TTC549 (cell line): Measurements from ENCODE around the gene STIMATE.

Experiments used
- FAIRE-seq: peaks from 2 replicates; lab custom pipeline; 2012; peaks lifted over from hg19 to GRCh38; lab: Jason Lieb, UNC

Gene STIMATE

DNA sequence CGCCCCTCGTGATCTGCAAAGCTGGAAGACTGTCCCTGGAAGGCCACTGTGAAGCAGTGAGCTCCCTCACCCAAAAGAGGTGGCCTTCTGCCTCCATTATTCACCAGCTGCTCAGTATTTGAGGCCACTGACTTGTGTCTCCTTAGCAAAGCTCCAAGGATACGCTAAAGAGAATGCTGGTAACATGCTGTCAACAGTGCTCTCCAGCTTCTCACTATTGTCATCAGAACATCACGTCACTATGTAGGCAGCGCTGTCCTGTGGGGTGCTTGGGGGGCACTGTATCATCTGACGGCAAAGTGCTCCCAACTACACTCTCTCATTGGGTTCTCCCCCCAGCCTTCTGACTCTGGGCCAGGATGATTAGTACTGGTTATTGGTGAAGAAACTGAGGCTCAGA, 81.1 kb downstream of the STIMATE start:
- no peak for FAIRE-seq

DNA sequence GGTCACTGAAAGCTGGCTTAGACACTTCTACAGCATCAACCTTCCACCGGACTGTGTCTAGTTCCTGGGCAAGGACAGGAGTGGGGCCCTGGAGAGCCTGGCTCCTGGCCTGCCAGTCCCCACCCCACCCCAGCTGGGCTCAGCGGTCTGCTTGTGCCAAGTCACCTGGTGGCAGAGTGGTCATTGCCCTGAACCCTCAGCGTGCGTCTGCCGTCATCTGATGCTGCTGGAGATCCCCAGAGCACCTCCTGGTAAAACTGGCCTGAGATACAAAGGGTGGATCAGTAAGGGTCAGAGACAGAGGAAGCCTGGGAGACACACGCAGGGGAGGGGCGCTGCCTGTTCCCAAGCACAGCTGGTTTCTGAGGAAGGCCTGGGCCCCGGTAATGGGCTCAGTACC, 83.5 kb downstream of the STIMATE start:
- FAIRE-seq = no peak

DNA sequence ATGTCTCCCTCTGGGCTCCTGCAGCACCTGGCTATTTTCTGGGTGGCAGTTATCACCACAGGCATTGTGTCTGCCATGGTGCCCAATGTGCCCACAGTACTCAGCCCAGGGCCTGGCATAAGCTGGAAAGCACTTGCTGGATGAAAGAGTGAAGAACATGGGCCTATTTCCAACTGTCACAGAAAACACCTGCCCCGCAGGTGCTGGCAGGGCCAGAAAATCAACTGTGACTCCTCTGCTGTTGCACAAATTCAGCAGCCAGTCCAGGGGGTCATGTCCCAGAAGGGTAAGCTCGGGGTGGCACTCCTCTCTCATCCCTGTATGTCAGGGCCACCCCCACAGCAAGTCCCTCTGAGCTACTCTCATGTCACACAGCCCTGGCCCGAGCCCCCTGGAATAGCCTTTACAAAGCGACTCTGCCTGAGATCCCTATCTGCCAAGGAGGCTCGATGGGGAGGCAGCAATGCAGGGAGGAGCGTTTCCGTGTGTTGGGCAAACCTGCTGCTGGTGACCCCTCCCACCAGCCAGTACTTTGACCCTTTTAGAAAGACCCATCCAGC, 85.8 kb downstream of the STIMATE start:
- FAIRE-seq = no peak

DNA sequence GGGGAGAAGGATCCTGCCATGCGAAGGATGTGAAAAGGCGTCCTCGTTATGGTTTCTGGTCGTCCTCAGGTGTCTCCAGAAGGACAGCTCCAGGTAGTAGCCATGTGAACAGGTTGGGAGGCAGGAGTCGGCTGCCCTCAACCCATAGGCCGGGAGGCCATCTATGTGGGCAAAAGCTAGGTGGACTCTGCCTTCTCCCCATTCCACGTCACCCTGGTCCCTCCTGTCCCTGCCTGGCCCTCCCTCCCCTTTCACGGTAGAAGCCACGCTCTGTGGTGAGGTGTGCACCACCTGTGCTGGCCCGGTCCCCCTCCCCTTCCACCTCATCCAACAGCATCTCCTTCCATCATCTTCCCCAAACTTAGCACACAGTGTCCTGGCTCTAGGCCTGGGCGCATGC, 86.4 kb downstream of the STIMATE start:
- no peak for FAIRE-seq

DNA sequence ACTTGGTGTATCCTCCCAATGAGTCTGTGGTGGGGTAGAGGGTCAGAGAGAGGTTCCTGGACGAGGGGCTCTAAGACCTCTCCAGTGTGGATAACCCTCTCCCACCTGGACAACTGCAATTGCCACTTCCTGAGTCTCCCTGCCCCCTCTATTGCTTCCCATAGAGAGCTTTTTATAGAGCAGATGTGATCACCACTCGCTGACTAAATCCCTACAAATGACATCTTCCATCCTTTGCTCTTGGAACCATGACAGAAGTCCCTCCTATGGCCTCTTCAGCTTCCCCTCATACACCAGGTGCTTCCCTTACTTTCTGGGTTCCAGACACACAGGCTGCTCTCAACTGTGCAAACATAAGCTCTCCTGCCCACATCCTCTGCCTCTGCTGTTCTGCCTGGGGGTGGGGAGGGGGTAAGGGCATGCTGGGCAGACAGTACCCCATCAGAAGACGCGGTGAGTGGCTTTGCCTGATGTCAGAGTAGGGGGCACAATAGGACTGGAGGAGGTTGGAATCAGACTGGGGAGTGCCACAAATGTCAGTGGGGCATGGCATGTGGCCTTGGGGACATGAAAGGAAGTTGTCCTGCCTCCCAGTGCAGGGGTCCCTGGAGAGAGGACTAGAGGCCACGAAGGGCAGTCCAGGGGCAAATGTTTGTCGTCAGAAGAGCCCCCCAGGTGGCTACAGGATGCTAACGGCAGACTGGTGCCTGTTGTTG, 87.5 kb downstream of the STIMATE start:
- FAIRE-seq = no peak

DNA sequence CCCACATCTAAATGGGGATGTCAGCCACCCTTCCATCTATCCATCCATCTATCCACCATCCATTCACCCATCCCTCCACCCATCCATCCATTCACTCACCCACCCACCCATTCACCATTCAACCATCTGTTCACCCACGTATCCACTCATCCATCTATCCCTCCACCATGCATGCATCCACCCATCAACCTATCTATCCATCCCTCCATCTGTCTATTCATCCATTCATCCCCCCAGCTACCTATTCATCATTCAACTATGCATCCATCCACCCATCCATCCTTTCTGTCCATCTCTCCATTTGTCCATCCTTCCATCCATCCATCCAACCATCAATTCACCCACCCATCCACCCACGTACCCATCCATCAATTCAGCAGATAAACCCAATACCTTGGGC, 88.2 kb downstream of the STIMATE start:
- no peak for FAIRE-seq

DNA sequence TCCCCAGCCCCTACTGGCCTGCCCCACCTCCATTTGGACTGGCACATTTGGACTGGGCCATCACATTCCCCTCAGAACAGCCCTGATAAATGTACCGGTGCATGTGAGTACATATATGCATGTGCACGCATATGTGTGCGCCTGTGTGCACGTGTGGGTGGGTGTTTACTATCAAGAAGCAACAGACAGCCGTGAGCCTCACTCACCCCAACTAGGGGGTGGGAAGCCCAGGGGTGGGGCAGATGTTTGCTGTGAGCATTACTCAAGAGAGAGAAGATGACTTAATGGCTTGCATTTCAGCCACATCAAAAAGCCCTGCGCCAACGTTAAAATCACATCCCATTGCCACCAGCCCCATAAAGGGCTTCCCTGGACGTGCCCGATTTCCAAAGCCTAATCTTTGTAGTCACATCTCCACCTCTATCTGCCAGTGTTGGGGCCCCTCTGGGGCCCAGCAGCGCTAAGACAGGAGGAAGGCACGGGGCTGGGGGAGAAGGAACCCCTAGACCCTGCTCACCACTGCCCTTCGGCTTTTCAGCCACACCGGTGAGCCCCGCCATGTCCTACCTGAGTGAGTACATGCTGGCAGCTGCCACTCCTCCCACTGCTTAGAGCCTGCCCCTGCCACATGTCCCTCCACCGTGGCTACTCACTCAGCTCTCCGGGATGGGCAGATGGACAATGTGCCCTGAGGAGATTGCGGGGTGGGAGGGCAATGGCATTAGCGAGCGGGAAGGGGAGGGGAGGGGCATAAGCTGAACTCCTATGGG, 91.9 kb downstream of the STIMATE start:
- FAIRE-seq = no peak

DNA sequence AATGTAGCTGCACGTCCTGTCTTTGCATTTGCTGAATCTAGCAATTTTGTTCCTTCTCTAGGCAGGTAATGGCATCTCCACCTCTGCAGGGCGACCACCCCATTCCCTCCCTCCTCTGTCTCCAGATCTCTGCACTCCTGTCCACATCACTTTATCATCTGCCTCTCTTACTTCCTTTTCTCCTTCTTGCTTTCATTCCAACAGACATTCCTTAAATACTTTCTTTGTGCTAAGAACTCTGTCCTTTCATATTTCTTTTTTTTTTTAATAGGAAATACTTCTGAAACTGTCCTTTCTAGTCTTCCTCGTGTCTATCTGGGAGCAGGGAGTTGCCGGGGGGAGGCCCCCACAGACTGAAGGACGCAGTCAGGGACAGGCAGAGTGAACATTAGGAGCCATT, 95.5 kb downstream of the STIMATE start:
- no peak for FAIRE-seq

DNA sequence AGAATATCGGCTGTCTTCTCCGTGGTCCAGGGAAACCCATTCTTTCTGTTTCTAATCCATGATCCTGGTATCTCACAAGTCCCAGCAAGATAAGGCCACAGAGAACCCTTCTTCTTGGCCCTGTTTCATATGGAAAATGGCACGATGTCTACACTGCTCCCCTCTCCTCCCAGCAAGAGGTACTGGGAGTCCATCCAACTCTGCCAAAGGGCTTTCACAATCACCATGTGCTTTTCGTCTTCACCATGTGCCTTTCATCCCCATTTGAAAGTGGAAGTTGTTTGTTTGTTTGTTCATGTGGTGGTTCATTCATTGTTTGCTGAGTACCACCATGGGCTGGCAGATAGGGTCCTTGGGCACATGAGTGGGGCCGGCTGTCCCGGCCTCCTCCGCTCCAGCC, 97.3 kb downstream of the STIMATE start:
- no peak for FAIRE-seq

DNA sequence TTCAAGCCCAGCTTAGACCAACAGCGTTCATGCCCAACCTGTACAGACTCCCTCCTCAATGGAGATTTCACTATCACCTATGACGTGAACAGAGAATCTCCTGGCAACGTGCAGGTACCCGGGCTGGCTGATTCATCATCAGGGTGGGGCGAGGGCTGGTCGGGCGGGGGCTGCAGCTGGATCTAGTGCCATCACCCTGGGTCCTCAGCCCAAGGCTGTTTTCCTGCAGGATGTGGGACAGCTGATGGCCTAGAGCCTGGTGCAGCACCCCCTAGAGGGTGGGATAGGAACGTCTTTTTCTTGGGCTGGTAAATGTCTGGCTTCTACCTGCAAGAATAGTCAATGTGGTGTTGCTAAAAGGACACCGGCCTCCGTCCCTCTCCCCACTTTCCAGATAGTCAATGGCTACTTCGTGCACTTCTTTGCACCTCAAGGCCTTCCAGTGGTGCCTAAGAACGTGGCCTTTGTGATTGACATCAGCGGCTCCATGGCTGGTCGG, 98.3 kb downstream of the STIMATE start:
- FAIRE-seq = no peak

DNA sequence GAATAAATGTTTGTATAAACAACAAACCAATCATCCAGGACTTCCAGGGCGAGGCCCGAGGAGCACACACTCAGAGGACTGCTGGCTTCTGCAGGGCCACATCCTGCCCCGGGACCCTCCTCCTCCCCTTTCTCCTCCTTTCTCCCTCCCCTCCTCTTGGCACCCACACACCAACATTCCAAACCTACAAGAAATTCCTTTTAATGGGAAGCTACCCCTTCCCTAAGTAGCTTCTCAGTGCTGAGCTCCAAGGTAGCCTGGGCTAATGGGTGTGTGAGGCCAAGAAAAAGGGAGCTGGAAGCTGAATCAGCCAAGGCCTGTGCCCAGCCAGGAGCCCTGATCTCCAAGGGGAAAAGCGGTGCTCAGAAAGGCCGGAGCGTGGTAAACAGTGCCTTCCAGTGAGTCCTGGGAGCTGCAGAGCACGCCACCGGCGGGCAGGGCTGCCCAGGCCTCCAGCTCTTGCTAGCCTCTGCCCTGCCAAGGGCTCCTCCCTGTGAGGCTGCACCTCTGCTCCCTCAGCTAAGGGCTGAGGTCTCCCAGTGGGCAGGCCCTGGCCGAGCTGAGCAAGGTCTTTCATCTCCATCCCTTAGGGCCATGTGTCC, 98.9 kb downstream of the STIMATE start:
- FAIRE-seq = no peak

DNA sequence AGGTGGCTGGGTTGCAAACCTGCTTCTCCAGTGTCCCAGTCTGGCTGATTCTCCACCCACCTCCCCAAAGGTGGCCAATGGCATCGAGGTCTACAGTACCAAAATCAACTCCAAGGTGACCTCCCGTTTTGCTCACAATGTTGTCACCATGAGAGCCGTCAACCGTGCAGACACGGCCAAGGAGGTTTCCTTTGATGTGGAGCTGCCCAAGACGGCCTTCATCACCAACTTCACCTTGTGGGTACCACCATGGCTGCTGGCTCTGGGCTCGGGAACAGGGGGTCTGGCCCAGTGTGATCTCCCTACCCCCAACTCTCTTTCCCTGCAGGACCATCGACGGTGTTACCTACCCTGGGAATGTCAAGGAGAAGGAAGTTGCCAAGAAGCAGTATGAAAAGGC, 100.9 kb downstream of the STIMATE start:
- FAIRE-seq = no peak

DNA sequence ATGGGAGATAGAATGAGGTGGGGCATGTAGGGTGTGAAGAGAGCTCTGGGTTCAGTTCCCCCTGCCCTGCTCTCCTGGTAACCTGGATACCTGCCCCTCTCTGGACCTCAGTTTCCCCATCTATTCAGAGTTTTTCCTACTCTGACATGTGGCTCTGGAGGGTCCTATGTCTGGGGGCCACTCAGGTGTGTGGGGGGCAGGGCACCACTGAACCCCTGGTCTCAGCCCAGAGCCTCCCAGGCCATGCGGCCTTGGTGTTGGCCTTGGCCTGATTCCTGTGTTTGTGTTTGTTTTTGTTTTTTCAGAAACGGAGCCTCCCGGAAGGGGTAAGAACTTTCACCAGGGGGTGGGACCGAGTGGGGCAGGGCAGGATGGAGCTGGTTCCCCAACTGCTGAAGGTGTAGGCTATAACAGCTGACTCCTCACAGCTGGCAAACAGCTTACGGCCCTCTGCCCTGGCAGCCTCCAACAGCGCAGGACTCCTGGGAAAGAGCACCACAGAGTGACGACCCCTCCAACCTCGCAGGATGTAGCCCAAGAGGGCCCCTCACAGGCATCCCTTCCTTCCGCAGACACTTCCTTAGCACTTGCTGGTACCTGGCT, 101.9 kb downstream of the STIMATE start:
- FAIRE-seq = no peak

DNA sequence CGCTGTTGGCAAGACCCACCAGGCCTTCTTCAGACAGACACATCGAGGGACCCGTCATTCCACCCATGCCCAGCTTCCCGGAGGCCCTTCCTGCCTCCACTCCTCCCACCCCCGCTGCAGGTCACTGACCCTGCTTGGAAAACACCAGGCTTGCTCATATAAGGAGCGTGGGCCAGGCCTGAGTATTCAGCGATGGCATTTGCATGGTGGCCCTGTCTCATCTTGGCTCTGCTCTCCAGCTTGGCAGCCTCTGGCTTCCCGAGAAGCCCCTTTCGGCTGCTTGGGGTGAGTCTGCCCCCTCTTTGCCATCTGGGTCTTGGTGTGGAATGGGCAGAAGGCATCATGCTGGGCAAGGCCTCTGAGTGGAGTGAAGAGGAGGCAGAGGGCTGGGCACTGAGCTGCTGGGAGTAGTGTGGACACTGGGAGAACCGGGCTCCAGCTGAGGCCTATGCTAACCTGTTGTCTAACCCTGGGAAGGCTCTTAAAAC, 102.7 kb downstream of the STIMATE start, which contains the start of gene ITIH3:
Gene ITIH3 (plus strand): TSS at position 185 of the 488 bp plus-strand sequence. CDS start 8 bp downstream, at position 193.
- FAIRE-seq = no peak

DNA sequence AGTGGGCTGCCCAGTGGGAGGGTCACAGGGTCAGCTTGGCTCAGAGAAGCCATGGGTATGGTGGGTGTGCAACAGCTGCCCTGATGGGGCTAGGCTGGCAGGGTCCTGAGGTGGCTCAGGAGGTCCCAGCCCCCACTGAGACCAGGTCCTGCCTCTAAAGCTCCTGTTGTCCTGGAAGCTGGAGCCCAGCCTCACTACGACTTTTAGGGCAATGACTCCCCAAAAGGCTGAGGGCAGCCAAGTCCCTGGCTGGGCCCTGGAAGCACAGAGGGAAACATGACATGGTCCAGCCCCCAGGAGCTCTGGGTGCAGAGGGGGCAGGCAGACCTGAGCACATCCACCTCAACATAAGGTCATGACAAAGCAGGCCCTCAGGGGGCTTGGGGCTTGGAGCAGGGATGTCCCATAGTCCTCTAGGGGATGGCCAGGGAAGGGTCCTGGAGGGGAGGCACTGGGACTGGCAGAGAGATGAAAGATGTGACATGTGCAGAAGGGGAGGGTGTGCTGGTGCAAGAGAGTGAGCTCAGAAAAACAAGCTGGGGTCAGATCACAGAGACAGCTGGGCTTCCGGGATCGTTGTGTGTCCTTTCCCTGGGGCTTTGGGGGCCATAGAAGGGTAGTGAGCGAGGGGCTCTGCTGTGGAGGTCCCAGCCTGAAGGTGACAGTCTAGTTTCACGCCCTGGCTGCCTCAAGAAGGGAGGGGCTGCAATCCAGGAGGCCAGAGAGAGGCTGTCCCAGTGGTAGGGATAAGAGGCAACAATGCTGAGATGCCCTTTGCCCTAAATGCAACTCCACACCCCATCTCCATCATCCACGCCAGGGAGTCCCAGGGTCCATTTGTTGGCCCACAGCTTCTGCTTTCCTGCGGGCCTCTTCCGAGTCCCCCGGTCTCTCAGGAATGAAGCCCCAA, 103.4 kb downstream of the STIMATE start:
- FAIRE-seq = no peak

DNA sequence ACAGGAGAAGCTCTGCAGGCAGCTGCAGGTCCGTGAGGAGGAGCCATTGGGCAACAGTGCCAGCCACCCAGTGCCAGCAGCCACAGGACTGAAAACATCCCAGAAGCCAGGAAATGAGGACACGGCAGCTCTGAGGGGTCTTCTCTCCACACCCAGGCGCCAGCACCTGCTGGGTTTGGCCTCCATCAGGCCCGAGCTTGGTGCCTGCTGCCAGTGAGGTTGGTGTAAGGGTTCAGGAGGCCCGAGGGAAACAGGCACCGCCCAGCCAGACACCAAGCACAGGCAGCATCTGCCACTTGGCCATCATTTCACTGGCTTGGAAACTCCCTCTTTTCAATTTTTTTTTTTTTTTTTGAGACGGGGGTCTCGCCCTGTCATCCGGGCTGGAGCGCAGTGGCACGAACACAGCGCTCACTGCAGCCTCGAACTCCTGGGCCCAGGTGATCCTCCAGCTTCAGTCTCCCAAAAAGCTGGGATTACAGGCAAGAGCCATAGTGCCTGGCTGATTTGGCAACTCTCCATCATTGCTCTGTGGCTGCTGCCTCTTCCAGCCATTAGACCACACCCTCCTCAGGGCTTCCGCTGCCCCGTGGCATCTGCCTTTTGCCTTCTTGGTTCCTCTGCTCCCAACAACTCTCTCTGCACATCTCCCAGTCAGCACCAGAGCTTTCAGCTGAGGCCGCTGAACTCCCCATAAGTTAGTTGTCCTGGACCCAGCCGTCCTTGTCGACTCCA, 104.2 kb downstream of the STIMATE start:
- no peak for FAIRE-seq

DNA sequence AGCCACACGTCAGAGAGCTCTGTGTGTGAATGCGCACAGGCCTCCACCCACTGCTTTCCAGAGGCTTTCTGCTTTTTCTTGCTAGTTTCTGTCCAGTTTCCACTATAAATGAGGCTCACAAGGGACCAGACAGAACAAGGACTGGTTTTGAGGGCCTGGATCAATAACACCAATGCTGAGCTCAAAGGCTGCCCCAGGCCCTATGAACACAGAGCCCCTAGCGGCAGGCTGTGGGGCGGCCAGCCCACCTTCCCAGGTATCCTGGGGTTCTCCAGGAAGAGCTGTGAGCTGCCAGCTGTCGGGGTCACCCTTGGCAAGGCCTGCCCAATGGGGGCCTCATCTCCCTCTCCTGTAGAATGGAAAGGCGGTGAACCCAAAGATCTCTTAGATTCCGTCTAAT, 104.9 kb downstream of the STIMATE start:
- FAIRE-seq = no peak

DNA sequence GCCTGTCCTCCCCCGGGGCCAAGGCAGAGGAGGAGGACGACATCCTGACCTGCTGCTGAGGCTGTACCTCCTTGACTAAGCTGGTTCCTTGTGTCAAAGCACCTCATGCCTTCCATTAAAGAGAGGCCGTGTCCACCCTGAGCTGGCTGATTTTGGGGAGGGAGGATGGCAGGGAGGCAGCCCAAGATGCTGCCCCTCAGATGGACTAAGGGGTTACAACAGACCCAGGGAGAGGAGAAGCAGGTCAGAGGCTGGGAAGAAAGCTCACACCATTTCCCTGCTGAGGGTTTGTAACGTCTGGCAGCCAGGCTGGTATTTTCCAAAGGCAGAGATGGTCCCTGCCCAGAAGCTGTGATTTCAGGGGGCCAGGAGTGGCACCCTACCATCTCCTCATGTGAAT, 105.4 kb downstream of the STIMATE start:
- no peak for FAIRE-seq

DNA sequence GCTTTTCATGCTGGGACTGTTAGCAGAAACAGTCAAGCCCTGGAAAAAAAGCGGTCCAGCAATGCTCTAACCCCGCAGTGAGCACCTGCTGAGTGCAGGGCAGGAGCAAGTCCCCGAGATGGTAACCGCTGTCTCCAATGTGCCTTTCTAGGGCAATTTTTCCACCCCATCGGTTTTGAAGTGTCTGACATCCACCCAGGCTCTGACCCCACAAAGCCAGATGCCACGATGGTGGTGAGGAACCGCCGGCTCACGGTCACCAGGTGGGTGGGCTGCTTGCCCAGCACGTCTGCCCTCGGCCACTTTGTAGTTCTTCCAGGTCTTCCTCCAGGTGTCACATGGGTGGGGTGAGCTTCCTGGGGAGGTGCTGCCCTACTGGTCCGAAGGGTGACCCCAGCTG, 106.0 kb downstream of the STIMATE start:
- FAIRE-seq = no peak

DNA sequence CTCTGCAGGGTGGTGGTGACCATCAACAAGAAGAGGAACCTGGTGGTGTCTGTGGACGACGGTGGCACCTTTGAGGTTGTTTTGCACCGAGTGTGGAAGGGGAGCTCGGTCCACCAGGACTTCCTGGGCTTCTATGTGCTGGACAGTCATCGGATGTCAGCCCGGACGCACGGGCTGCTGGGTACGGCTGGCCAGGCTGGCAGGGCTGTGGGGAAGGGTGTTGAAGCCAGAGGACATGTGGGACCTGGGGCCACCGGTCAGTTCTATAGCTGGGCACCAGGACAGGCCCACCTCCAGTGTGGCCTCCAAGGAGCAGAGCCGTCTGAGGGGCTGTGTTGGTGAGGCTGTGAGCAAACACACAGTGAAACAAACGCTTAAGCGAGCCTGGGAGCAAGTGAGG, 106.6 kb downstream of the STIMATE start:
- FAIRE-seq = no peak

DNA sequence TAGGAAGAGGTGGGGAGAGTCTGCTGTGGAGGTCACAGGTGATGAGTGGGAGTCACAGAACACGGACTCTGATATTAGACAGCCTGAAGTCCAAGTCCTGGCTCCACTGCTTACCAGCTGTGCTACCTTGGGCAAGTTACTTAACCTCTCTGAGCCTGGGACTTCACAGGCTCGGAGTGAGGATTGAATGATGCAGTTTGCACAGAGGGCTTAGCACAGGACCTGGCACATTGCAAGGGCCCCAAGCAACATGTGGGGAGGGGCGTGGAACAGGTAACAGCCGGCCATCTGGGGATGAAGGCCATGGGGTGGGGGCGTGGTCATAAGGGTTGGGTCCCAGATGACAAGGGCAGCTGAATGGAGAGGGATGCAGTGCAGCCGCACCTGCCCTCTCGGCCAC, 107.0 kb downstream of the STIMATE start:
- no peak for FAIRE-seq
